Progenitor cell of endocrine pancreas (in vitro differentiated cells): Measurements from ENCODE around the gene MRPS5. TPM values are rescaled to one million over a fixed set of nuclear protein-coding genes. Genes with fewer than 3 reads are reported as not detected.

ENCODE experiments used
- DNase-seq: peaks from one replicate; pipeline ENCODE4 v3.0.0; 2021; ENCODE audit warnings: low spot score; ENCODE audit not compliant: unreplicated experiment
- H3K27ac Mint-ChIP-seq: 2 replicates; pipeline ENCODE4 v1.8.0; 2021; ENCODE audit warnings: mild to moderate bottlenecking, moderate library complexity, mixed read lengths
- H3K27me3 Mint-ChIP-seq: 2 replicates; pipeline ENCODE4 v1.8.0; 2021; ENCODE audit warnings: mixed read lengths
- H3K36me3 Mint-ChIP-seq: 2 replicates; pipeline ENCODE4 v1.8.0; 2022; ENCODE audit warnings: mixed read lengths; ENCODE audit not compliant: insufficient read depth
- H3K4me1 Mint-ChIP-seq: 2 replicates; pipeline ENCODE4 v1.8.0; 2021; ENCODE audit warnings: low read depth, mixed read lengths
- H3K4me3 Mint-ChIP-seq: 2 replicates; pipeline ENCODE4 v1.8.0; 2021; ENCODE audit warnings: low read depth, mild to moderate bottlenecking, moderate library complexity, mixed read lengths
- H3K9me3 Mint-ChIP-seq: 2 replicates; pipeline ENCODE4 v1.8.0; 2021; ENCODE audit warnings: low read depth, mixed read lengths
- CTCF ChIP-seq: fragments of 200-600 bp; sonication (generic); IDR thresholded peaks from one replicate; pipeline ENCODE4 v1.5.0; 2021; ENCODE audit warnings: antibody characterized with exemption, mild to moderate bottlenecking; ENCODE audit not compliant: unreplicated experiment
- total RNA-seq: library from RNA; stranded (reverse); gene quantifications from 2 replicates; pipeline ENCODE4 v1.2.1, GENCODE V29; 2021

MRPS5 gene
- total RNA-seq, 1 donor from 2014 or later: 62.5 TPM

- no peak for DNase-seq
- Mint-ChIP-seq H3K27ac (no peak overlapping the region), H3K4me3 (no peak overlapping the region), H3K36me3 (no peaks in the 10 kb centered on the region), H3K9me3 (no peaks in the 10 kb centered on the region), H3K4me1 (peaks cover 12% of the 10 kb centered on the region), H3K27me3 (peaks cover 12% of the 10 kb centered on the region)
- TF ChIP-seq CTCF: no peak
Measured at GRCh38 chr2:95060446-95061118, 61.0 kb downstream of the MRPS5 start.

GRCh38 chr2:95059656-95060370, 61.8 kb downstream of the MRPS5 start:
- Mint-ChIP-seq H3K36me3 (no peaks in the 10 kb centered on the region), H3K9me3 (no peaks in the 10 kb centered on the region), H3K27me3 (peaks cover 20% of the 10 kb centered on the region), H3K27ac (no peak overlapping the region), H3K4me1 (peaks cover 12% of the 10 kb centered on the region), H3K4me3 (no peak overlapping the region)
- no peak for DNase-seq
- TF ChIP-seq CTCF: no peak

GRCh38 chr2:95058989-95059641, 62.5 kb downstream of the MRPS5 start:
- Mint-ChIP-seq H3K4me3 (no peak overlapping the region), H3K4me1 (peaks cover 12% of the 10 kb centered on the region), H3K36me3 (no peaks in the 10 kb centered on the region), H3K27me3 (peaks cover 24% of the 10 kb centered on the region), H3K27ac (no peak overlapping the region), H3K9me3 (no peaks in the 10 kb centered on the region)
- no peak for TF ChIP-seq CTCF
- DNase-seq: no peak

GRCh38 chr2:95058466-95058988, 63.1 kb downstream of the MRPS5 start:
- Mint-ChIP-seq H3K27me3 (peaks cover 26% of the 10 kb centered on the region), H3K9me3 (no peaks in the 10 kb centered on the region), H3K4me1 (peaks cover 11% of the 10 kb centered on the region), H3K4me3 (no peak overlapping the region), H3K36me3 (no peaks in the 10 kb centered on the region), H3K27ac (no peak overlapping the region)
- TF ChIP-seq CTCF: no peak
- no peak for DNase-seq
